Neural crest cell (in vitro differentiated cells): Measurements from ENCODE around the gene CCDC197. TPM values are rescaled to one million over a fixed set of nuclear protein-coding genes. Genes with fewer than 3 reads are reported as not detected.

ENCODE experiments used
- DNase-seq: peaks from one replicate; pipeline ENCODE4 v3.0.0; 2021; ENCODE audit warnings: low read depth, mixed read lengths, low spot score
- H3K27ac Mint-ChIP-seq: one replicate; pipeline ENCODE4 v1.8.0; 2021; ENCODE audit warnings: mild to moderate bottlenecking, mixed read lengths; ENCODE audit not compliant: unreplicated experiment
- H3K27me3 Mint-ChIP-seq: 2 replicates; pipeline ENCODE4 v1.8.0; 2021; ENCODE audit warnings: low read depth, mild to moderate bottlenecking, mixed read lengths
- H3K36me3 Mint-ChIP-seq: 2 replicates; pipeline ENCODE4 v1.8.0; 2021; ENCODE audit warnings: low read depth, mild to moderate bottlenecking, mixed read lengths
- H3K4me1 Mint-ChIP-seq: 2 replicates; pipeline ENCODE4 v1.8.0; 2021; ENCODE audit warnings: mixed read lengths
- H3K4me3 Mint-ChIP-seq: one replicate; pipeline ENCODE4 v1.8.0; 2021; ENCODE audit warnings: mild to moderate bottlenecking, mixed read lengths
- H3K9me3 Mint-ChIP-seq: 2 replicates; pipeline ENCODE4 v1.8.0; 2021; ENCODE audit warnings: mixed read lengths
- CTCF ChIP-seq: fragments of 200-600 bp; sonication (generic); conservative IDR thresholded peaks from 2 replicates; pipeline ENCODE4 v1.5.0; 2021; ENCODE audit warnings: antibody characterized with exemption, mild to moderate bottlenecking
- total RNA-seq: library from RNA; stranded (reverse); gene quantifications from 2 replicates; pipeline ENCODE4 v1.2.1, GENCODE V29; 2021

CCDC197 gene
- total RNA-seq, 1 donor from 2014 or later, result not detected

DNA sequence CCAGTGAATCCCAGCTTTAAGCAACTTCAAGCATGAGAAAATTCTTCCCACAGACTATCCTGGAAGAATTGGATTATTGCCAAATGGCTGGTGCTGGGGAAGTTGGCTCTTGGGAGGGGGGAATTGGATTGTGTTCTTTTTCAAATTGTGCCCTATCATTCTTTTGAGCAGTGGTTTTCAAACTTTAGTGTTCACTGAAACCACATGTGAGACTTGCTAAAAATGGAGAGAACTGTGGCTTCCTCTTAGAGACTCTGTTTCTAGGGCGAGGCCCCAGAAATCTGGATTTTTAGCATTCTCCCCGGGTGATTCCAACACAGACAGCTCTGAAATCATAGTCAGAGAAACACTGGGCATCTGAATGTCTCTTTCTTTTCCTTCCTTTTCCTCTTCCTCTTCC, 14.7 kb downstream of the CCDC197 start:
- no peak for TF ChIP-seq CTCF
- Mint-ChIP-seq H3K27me3 (peaks cover 10% of the 10 kb centered on the region), H3K9me3 (no peaks in the 10 kb centered on the region), H3K4me1 (no peaks in the 10 kb centered on the region), H3K36me3 (no peaks in the 10 kb centered on the region), H3K27ac (no peak overlapping the region), H3K4me3 (no peak overlapping the region)
- DNase-seq, result no peak

DNA sequence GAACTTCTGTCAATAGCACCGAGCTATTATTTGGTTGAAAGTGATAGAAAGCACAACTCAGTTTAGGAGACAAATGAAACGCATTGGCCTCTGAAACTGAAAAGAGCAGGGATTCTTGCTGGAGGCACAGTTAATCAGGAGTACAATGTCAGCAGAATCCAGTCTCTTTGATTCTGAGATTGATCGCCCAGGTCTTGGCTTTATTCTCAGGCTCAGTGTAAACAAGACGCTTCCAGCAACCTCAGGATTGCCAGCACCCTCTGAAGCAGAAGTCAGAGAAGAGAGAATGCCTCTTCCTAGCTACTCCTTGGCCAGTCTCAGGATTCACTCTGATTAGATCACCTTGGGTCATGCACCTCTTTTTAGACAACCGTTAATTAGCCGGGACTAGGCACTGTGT, 17.3 kb downstream of the CCDC197 start:
- DNase-seq, result no peak
- no peak overlapping the region for H3K4me3 Mint-ChIP-seq
- no peaks in the 10 kb centered on the region for H3K36me3 Mint-ChIP-seq
- H3K4me1 Mint-ChIP-seq, result no peaks in the 10 kb centered on the region
- TF ChIP-seq CTCF, result no peak
- peaks cover 9% of the 10 kb centered on the region for H3K27me3 Mint-ChIP-seq
- H3K27ac Mint-ChIP-seq, result peak overlapping the region; percentile 78
- H3K9me3 Mint-ChIP-seq, result no peaks in the 10 kb centered on the region

- H3K36me3 Mint-ChIP-seq, result no peaks in the 10 kb centered on the region
- H3K4me3 Mint-ChIP-seq, result no peak overlapping the region
- no peak for TF ChIP-seq CTCF
- DNase-seq, result no peak
- H3K4me1 Mint-ChIP-seq, result no peaks in the 10 kb centered on the region
- no peaks in the 10 kb centered on the region for H3K9me3 Mint-ChIP-seq
- H3K27me3 Mint-ChIP-seq, result peaks cover 4% of the 10 kb centered on the region
- no peak overlapping the region for H3K27ac Mint-ChIP-seq
Observed at GRCh38 chr14:94015223-94015622, 18.1 kb downstream of the CCDC197 start.

- no peak for DNase-seq
- no peaks in the 10 kb centered on the region for H3K36me3 Mint-ChIP-seq
- no peaks in the 10 kb centered on the region for H3K9me3 Mint-ChIP-seq
- H3K27ac Mint-ChIP-seq, result no peak overlapping the region
- peaks cover 4% of the 10 kb centered on the region for H3K27me3 Mint-ChIP-seq
- TF ChIP-seq CTCF, result no peak
- no peaks in the 10 kb centered on the region for H3K4me1 Mint-ChIP-seq
- H3K4me3 Mint-ChIP-seq, result no peak overlapping the region
Observed at GRCh38 chr14:94016446-94016976, 19.4 kb downstream of the CCDC197 start.

- TF ChIP-seq CTCF, result no peak
Observed at GRCh38 chr14:94018308-94018707, 21.2 kb downstream of the CCDC197 start.

More at GRCh38 chr14:94018308-94018707, 21.2 kb downstream of the CCDC197 start:
- peaks cover 4% of the 10 kb centered on the region for H3K27me3 Mint-ChIP-seq
- peaks cover 12% of the 10 kb centered on the region for H3K4me1 Mint-ChIP-seq
- no peak for DNase-seq
- no peaks in the 10 kb centered on the region for H3K36me3 Mint-ChIP-seq
- no peaks in the 10 kb centered on the region for H3K9me3 Mint-ChIP-seq
- no peak overlapping the region for H3K27ac Mint-ChIP-seq
- no peak overlapping the region for H3K4me3 Mint-ChIP-seq
